Heart left ventricle (tissue), 13 donors: ENCODE data around the gene CDK19.

Source experiments
- POLR2A ChIP-seq, 2 donors: fragments of 450-650 bp; IDR thresholded peaks; one replicate each; pipeline ENCODE4 v1.6.1; 2017; ENCODE audit warnings: antibody characterized with exemption in 2 of 2, mild to moderate bottlenecking in 2 of 2, moderate library complexity in 2 of 2
- TF ChIP-seq, protein P1 (sequence below), 12 donors: fragments of 200-600 bp; sonication (generic) in 4 of 12; IDR thresholded peaks; one replicate each; pipeline versions ENCODE4 v1.5.0 to v1.8.0; 2018 to 2022; ENCODE audit warnings: antibody characterized with exemption in 12 of 12, mild to moderate bottlenecking in 5 of 12
- donor health status: ischemic (EF 13 %, LVEDD 7.1; RV severe dilation, severe dysfunction).
- donor health status: DM: no; HTN: yes; CAD: no.
- donor health status: DM: no; HTN: no; CAD: no.
- donor health status: ischemic (EF 25% LVEDD 6.9; RV normal size, moderate dysfunction).
- donor health status: ischemic (EF 25% LVEDD 5.7; RV mildly dilated, moderate dysfunction).
- donor health status: ischemic (EF 35%, LVEDD 5.7; RV mildly dilated, moderate dysfunction).
- donor health status: nonischemic (EF 11% LVEDD 7.7; RV severe dilation, severe dysfunction).
- donor health status: DM: yes; HTN: yes; CAD: no.
- donor health status: PGD.
- donor health status: ischemic (EF 29% LVEDD 5.4; RV normal size, mild dysfunction).
- donor health status: nonischemic (EF 23%, LVEDD 6.1; RV moderate dilation, normal function).

DNA sequence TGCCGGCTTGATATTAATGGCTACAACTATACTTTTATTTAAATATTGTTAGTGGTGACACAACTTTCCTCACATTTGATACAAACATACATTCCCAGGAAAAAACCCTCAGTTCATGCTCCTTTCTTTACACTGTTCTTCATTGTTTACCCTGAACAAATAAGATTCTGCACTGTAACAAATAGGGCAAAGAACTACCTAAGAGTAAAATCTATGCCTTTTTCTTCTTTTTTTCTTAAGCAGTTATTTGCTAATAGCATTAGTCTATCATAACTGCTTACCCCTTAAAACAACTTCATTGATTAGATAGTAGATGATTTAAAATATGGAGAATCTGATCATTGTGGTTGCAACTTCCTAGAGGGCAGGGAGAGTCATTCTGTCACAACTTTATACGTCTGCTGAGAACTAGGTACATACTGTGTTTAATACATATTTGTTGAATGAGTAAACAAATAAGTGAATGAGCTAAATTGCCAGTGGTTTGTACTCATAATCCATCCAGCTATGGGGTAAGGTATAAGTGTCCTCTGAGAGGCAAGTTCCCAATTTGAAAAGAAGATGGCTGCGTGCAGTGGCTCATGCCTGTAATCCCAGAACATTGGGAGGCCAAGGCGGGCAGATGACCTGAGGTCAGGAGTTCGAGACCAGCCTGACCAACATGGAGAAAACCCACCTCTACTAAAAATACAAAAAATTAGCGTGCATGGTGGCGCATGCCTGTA is 161.0 kb downstream of the CDK19 start:
- TF ChIP-seq, protein P1, sequence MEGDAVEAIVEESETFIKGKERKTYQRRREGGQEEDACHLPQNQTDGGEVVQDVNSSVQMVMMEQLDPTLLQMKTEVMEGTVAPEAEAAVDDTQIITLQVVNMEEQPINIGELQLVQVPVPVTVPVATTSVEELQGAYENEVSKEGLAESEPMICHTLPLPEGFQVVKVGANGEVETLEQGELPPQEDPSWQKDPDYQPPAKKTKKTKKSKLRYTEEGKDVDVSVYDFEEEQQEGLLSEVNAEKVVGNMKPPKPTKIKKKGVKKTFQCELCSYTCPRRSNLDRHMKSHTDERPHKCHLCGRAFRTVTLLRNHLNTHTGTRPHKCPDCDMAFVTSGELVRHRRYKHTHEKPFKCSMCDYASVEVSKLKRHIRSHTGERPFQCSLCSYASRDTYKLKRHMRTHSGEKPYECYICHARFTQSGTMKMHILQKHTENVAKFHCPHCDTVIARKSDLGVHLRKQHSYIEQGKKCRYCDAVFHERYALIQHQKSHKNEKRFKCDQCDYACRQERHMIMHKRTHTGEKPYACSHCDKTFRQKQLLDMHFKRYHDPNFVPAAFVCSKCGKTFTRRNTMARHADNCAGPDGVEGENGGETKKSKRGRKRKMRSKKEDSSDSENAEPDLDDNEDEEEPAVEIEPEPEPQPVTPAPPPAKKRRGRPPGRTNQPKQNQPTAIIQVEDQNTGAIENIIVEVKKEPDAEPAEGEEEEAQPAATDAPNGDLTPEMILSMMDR (IDR thresholded peaks at IDR 0.05), result no peak
- no peak for TF ChIP-seq POLR2A (IDR thresholded peaks at IDR 0.05)
